NCI-H146 treated with DMSO at 0.1 percent for 48 hours (cell line): ENCODE data around the gene NRXN3.

ENCODE experiments used
- DNase-seq: peaks from one replicate; lab custom pipeline; 2025; ENCODE audit not compliant: unreplicated experiment; lab: John Stamatoyannopoulos, UW

NRXN3 gene

DNA sequence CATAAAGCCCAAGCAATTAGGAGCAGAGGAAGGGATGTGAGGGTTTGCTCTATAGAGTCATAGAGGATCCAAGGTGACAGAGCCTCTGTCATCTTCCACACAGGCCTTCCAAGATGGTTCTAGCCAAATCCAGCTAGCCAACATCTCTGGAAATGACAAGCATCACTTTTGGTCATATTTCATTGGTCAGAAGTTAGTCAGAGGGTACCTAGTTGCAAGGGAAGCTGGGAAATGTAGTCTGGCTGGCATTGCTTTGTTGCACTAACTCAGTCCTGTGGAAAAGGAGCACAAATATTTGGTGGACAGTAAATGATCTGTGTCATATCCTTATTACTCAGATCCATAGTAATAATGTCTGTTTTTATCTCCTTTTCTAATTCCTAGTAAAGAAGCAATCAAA is 715.7 kb downstream of the NRXN3 start:
- no peak for DNase-seq

DNA sequence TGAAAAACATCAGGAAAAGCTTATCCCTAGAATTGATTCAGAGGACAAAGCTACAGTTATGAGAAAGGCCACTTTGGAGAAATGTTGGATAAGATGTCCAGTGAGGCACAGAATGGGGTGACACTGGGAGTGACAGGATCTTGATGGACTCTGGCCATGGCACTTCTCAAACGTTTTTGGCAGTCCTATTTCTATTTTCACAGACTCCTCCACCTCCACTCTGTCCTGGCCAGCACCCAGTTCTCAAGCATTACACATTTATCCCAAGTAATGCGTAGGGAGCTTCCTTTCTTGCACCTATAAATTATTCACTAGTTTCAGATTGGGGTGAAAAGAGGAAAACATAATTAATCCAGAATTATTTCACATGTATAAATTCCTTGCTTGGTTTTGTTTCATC is 727.3 kb downstream of the NRXN3 start:
- no peak for DNase-seq

- DNase-seq, result peak; percentile 4
These were observed 731.9 kb downstream of the NRXN3 start for GRCh38 chr14:78902010-78902623.

GRCh38 chr14:78904094-78904493 is 733.9 kb downstream of the NRXN3 start:
- no peak for DNase-seq

- DNase-seq, result no peak
These were observed 747.3 kb downstream of the NRXN3 start for GRCh38 chr14:78917462-78917861.

- no peak for DNase-seq
These were observed 751.7 kb downstream of the NRXN3 start for GRCh38 chr14:78921856-78922255.

GRCh38 chr14:78927261-78927660 is 757.1 kb downstream of the NRXN3 start:
- DNase-seq, result no peak

GRCh38 chr14:78933166-78933565 is 763.0 kb downstream of the NRXN3 start:
- DNase-seq, result no peak

- DNase-seq, result no peak
These were observed 763.9 kb downstream of the NRXN3 start for GRCh38 chr14:78933948-78934524.

DNA sequence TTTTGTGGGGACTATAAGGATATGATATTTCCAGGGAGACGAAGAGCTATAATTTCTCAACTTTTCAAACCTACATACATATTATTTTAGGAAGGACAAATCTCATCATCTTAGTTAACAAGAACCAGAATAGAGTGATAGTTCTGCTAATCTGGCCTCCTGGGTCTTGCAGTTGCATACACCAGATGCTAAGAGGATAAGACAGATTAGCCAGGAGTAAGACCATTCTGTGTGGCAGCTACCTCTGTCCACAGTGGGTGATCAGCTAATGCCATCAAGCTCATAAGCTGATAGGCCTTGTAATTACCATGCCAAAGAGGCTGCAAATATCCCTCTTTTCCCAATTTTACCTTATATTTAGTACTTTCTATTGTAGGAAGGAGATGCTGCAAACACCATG is 776.8 kb downstream of the NRXN3 start:
- no peak for DNase-seq

DNA sequence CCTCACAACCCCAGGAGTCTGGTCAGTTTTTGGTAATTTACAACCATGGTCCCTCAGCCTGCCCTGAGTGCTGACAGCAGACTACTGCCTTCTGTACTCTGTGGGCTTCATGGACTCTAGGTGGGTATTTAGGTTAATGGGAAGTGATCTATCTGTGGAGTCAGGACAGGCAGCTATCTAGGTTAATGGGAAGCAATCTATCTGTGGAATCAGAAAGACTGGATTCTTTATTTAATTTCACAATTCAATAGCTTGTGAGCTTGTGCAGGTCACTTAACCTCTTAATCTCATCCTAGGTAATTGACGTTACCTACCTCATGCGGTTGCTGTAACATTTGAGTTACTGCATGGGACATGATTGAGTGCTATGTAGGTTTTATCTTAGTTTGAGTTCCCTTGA is 777.5 kb downstream of the NRXN3 start:
- no peak for DNase-seq

DNA sequence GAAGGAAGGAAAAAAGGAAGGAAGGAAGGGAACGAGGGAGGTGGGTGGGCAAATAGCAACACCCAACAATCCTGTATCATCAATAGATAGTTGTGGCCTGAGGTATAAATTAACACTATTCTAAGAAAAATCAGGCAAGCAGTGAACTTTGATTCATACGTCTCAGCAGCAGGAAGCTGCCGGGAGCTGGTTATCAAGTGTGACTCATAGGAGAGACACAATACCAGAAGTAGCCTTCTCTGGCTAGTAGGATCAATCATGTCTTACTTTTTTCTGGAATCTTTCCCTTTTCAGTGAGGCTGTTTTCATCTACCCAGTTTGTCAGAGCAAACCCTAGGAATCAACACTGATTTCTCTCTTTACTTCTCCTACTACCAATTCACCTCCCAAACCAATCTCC is 780.5 kb downstream of the NRXN3 start:
- DNase-seq, result no peak

- no peak for DNase-seq
These were observed 781.4 kb downstream of the NRXN3 start for GRCh38 chr14:78951602-78952001.

GRCh38 chr14:78959674-78960264 is 789.6 kb downstream of the NRXN3 start:
- DNase-seq, result peak; percentile 1

DNA sequence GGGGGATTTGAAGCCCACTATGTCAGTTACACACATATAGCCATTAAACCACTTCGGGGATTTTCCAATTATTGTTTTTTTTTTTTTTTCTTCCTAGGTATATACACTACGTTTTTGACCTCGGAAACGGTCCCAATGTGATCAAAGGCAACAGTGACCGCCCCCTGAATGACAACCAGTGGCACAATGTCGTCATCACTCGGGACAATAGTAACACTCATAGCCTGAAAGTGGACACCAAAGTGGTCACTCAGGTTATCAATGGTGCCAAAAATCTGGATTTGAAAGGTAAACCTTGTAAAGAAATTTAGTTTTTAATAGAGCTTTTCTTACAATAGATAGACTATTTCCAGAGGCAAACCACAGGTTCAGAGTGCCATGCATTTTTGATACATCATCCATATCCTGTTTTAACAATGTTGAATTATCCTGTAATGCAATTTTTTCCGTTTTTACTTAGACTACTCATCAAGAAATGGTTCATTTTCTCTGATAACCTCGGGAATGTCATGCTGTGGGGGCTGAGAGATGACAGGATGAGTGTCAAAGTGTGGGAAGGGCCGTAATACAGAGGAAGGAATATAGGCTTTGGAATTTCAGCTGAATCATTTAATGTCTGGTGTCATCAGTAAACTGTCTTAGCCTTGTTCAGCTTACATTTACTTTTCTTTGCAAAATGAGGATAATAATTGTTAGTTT is 797.1 kb downstream of the NRXN3 start:
- no peak for DNase-seq

- DNase-seq, result no peak
These were observed 798.1 kb downstream of the NRXN3 start for GRCh38 chr14:78968265-78968664.

GRCh38 chr14:78970677-78971076 is 800.5 kb downstream of the NRXN3 start:
- peak; percentile 77 for DNase-seq

- DNase-seq, result no peak
These were observed 802.3 kb downstream of the NRXN3 start for GRCh38 chr14:78972440-78972839.

DNA sequence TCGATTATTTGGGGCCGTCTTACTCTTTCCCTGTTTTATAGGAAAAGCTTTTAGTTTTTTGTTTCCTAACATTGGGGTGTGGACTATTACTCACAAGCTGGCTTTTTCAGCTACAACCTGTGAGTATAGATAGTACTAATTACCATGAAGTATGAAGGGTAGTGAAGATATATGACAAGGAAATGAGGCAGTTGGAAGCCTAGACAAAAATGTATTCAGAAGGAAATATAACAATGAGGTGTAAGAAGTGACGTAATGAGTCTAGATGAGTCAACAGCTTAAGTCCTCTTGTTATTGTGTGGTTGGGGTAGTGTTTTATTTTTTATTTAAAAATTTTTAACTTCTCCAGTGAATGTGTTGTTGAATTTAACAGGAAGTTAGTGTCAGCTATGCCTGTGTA is 804.5 kb downstream of the NRXN3 start:
- no peak for DNase-seq

DNA sequence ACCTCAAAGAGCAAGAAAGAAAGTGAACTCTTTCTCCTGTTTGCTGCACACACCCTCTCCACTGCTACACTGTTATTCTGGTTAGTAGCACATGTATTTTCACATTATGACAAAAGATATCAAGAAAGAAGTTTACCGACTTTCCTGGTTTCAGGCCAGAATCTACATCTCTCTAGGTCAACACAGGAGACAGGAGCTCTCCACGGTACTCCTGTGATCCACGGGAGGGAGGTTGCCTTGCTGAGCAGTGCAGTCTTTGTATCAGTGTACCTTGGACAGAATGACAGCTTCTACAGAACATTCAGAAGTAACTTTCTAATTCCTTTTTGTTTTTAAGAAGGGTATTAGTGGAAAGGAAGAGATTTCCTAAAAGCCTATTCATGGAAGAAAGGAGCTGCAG is 805.6 kb downstream of the NRXN3 start:
- no peak for DNase-seq

DNA sequence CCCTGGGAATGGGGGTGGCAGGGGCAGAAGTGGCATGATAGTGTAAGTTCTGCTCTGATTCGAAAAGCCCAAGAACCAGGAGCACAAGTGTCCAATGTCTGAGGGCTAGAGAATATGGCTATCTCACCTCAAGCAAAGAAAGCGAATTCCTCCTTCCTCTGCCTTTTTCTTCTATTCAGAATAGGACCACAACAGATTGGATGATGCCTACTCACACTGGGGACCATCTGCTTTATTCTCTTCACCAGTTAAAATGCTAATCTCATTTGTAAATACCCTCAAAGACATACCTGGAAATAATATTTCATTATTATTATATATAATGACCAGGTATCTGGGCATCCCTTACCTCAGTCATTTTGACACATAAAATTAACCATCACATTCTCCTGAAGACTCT is 808.7 kb downstream of the NRXN3 start:
- DNase-seq, result no peak

DNA sequence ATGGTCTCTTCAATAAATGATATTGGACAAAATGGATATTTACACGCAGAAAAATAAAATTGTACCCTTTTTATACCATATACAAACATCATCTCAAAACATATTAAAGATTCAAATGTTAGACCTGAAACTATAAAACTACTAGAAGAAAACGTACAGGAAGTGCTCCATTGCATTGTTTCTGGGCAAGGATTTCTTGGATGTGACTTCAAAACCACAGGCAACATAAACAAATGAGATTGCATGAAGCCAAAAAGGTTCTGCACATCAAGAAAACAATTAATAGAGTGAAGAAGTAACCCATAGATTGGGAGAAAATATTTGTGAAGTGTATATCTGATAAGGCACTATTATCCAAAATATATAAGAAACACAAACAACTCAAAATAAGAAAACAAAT is 812.4 kb downstream of the NRXN3 start:
- DNase-seq, result no peak
